Placental pericyte (primary cell): Measurements from ENCODE around the gene KLRB1. TPM values are rescaled to one million over a fixed set of nuclear protein-coding genes. Genes with fewer than 3 reads are reported as not detected.

ENCODE experiments used
- small RNA-seq: library from RNA; depleted of rRNA; stranded (forward); fragments of <200 nt; gene quantifications from one replicate; pipeline ENCODE3, GENCODE V24; 2012; ENCODE audit warnings: low replicate concordance
- total RNA-seq: library from RNA; depleted of rRNA; stranded (reverse); fragments of >200 nt; gene quantifications from 2 replicates; pipeline ENCODE4 v1.2.3, GENCODE V29; 2012

Gene KLRB1
- not detected in 2 replicates for total RNA-seq

DNA sequence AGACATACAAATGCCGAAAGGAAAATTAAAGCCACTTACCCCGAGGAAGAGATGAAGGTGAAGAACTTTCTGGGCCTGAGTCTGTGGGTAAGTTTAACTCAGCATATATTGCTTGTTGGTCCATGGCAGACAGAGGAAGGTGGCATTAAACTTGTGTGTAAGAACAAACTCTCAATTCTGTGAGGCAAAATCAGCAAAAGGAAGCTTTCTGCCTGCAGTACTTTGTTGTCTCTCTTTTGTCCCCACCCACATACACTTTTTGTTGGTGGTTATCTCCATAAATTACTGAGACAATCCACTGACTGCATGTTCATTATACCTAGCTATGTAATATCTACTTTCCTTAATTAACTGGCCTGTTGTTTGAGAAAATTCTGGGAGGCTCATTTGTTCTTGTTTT, at the start of gene KLRB1:
Gene KLRB1 (minus strand): TSS at position 201 of the 400 bp plus-strand sequence. CDS start 77 bp downstream, at position 124.

Small RNA genes within 50 kb of the gene (small RNA-seq; reads per million reads assigned to genes)
- gene AC010186.4 (not detected), gene RNU6-700P (not detected)

Other genes with a start within 250 kb of the KLRB1 start
- gene CLEC2D, start 61.8 kb upstream of the KLRB1 start, total RNA-seq: 3.5 and 5.4 TPM in 2 replicates
- gene CLECL1, start 125.2 kb upstream of the KLRB1 start, total RNA-seq: not detected in 2 replicates
- gene CD69, start 153.0 kb upstream of the KLRB1 start, total RNA-seq: 1.9 TPM in 1 of 2 replicates, not detected in the other
- gene KLRF1, start 219.6 kb upstream of the KLRB1 start, total RNA-seq: not detected in 2 replicates